ENCODE results near the gene GRAMD4. TPM values are rescaled to one million over a fixed set of nuclear protein-coding genes. Genes with fewer than 3 reads are reported as not detected.

The GRAMD4 gene
- total RNA-seq, 1 donor: 18.1 TPM

DNA sequence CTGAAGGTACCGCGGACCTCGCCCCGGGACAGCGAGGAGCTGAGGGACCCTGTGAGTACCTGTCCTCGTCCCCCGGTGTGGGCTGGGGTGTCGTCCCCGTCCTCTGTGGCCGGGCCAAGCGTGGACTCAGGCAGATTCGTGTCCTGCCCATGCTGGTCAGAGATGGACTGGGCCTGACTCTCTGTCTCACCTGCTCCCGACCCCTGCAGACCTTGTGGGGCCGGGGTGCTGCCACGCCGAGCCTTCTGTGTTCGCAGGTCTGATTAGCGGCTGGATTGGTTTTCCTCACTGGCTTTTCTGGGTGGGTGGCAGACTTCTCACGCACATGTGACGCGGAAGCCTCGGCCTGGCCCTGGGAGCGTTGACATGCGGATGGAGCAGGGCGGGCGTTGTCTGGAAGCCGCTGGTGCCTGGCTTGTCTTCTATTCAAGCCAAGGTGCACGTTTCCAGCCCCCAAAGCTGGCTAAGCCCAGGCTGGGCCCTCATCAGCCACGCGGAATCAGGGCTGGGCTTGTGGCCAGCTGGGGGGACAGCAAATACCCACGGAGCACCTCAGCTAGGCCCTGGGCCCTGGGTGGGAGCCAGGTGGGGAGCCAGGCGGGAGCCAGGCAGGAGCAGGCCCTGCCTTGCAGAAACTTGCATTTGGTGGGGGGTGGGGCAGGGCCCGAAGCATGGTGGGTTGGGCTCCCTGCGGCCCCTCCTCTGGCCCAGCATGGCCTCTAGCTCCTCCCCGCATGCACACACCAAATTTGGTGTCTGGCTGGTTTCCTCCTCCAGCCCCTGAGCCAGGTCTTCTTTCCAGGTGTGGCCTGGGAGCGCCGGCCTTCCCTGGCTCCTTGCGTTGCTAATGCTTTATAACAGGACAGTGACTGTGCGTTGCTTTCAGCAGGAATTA is 7.0 kb downstream of the GRAMD4 start:
- no peak overlapping the region for H3K4me3 ChIP-seq (ENCODE audit: low read depth, low read length)
- no peak for DNase-seq (ENCODE audit: low read depth)
- TF ChIP-seq, protein P1, sequence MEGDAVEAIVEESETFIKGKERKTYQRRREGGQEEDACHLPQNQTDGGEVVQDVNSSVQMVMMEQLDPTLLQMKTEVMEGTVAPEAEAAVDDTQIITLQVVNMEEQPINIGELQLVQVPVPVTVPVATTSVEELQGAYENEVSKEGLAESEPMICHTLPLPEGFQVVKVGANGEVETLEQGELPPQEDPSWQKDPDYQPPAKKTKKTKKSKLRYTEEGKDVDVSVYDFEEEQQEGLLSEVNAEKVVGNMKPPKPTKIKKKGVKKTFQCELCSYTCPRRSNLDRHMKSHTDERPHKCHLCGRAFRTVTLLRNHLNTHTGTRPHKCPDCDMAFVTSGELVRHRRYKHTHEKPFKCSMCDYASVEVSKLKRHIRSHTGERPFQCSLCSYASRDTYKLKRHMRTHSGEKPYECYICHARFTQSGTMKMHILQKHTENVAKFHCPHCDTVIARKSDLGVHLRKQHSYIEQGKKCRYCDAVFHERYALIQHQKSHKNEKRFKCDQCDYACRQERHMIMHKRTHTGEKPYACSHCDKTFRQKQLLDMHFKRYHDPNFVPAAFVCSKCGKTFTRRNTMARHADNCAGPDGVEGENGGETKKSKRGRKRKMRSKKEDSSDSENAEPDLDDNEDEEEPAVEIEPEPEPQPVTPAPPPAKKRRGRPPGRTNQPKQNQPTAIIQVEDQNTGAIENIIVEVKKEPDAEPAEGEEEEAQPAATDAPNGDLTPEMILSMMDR (IDR thresholded peaks at IDR 0.05; ENCODE audit: insufficient read depth, low read depth, low read length): no peak

DNA sequence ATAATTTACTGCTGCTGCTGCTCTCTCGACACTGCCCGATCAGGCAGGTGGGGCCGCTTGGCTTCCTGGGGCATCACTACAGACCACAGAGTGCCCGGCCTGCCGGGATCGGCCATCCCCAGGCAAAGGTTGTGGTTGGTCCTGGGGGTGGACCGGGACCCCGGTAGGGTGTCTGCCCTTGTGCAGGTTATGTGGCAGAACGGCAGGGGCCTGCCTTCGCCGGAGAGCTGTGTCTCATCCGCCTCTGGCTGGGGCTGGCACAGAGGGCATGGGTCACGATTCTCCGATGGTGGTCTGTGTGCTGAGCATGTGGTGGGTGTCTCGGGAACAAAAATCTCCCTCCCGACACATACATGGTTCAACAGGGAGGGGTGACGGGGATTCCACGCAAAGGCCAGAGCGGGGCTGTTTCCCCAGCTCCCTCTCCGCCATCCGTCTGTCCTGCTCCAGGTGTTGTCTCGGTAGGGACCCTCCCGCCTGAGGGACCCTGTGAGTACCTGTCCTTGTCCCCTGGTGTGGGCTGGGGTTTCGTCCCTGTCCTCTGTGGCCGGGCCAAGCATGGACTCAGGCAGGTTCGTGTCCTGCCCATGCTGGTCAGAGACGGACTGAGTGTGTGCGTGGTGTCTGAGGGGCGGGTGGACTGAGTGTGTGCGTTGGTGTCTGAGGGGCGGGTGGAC is 7.8 kb downstream of the GRAMD4 start:
- TF ChIP-seq, protein P1 (IDR thresholded peaks at IDR 0.05; ENCODE audit: insufficient read depth, low read depth, low read length): no peak
- no peak overlapping the region for H3K4me3 ChIP-seq (ENCODE audit: low read depth, low read length)
- no peak for DNase-seq (ENCODE audit: low read depth)

GRCh38 chr22:46628756-46629155 is 8.6 kb downstream of the GRAMD4 start:
- TF ChIP-seq, protein P1 (IDR thresholded peaks at IDR 0.05; ENCODE audit: insufficient read depth, low read depth, low read length): no peak
- no peak overlapping the region for H3K4me3 ChIP-seq (ENCODE audit: low read depth, low read length)

GRCh38 chr22:46629291-46629690 is 9.1 kb downstream of the GRAMD4 start:
- DNase-seq (ENCODE audit: low read depth): no peak
- TF ChIP-seq, protein P1 (IDR thresholded peaks at IDR 0.05; ENCODE audit: insufficient read depth, low read depth, low read length): no peak
- H3K4me3 ChIP-seq (ENCODE audit: low read depth, low read length): no peak overlapping the region

More at GRCh38 chr22:46628756-46629155, 8.6 kb downstream of the GRAMD4 start:
- no peak for DNase-seq (ENCODE audit: low read depth)

DNA sequence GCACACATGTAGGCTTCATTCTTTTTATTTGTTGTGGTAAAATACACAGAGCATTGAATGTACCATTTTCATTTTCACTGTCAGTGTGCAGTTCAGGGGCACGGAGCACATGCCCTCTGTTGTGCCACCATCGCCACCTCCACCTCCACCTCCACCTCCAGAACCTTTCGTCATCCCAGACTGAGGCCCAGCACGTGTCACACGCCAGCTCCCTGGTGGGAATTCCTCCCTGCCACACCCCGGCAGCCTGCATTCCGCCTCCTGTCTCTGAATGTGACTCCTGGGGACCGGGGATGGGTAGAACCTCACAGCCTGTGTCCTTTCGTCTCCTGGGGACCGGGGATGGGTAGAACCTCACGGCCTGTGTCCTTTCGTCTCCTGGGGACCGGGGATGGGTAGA is 10.9 kb downstream of the GRAMD4 start:
- TF ChIP-seq, protein P1 (IDR thresholded peaks at IDR 0.05; ENCODE audit: insufficient read depth, low read depth, low read length): no peak
- no peak overlapping the region for H3K4me3 ChIP-seq (ENCODE audit: low read depth, low read length)
- no peak for DNase-seq (ENCODE audit: low read depth)

DNA sequence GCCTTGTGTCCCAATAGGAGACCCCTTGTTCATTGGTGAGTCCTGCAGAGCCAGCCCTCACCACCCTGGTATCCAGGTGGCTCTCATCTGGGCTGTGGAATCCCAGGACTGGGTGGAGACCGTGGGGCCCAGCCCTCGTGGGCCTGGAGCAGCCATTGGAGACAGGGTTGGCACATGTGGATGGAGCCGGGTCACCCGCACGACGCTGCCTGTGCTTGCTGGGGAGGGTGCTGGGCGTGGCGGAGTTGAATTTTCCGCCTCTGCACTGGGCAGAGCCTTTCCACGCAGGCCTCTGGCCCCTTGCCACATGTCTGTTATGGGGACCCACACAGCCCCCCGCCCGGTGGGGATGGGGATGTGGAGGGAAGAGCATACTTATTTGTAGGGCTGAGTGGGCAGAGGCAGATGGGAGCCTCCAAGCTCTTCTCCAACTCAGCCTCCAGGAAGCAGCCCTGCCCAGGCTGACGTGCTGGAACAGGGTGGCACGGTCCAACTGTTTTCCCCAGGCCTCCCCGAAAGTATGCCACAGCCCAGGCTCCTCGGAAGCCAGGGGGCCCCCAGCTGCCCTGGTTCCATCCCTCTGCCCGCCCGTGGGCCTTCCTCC is 12.6 kb downstream of the GRAMD4 start:
- no peak overlapping the region for H3K4me3 ChIP-seq (ENCODE audit: low read depth, low read length)
- DNase-seq (ENCODE audit: low read depth): no peak
- TF ChIP-seq, protein P1 (IDR thresholded peaks at IDR 0.05; ENCODE audit: insufficient read depth, low read depth, low read length): no peak

Data from fibroblast of villous mesenchyme (primary cell).